Measurements from ENCODE around the gene PSMD14.

- TF ChIP-seq CTCF (IDR thresholded peaks at IDR 0.05 in 2 of 3, conservative IDR thresholded peaks at IDR 0.05 in 1 of 3; ENCODE audit: borderline replicate concordance in 1 of 3, insufficient read depth in 1 of 3, low read depth in 2 of 3, low read length in 2 of 3) = no peak
- no peak for TF ChIP-seq FOSL1 (IDR thresholded peaks at IDR 0.05; ENCODE audit: low read depth)
- TF ChIP-seq POLR2A (IDR thresholded peaks at IDR 0.05; ENCODE audit: borderline replicate concordance, extremely low read depth, insufficient read depth, insufficient read length) = no peak
- TF ChIP-seq EZH2phosphoT487 (IDR thresholded peaks at IDR 0.05; ENCODE audit: borderline replicate concordance) = no peak
- no peak for TF ChIP-seq JUND (IDR thresholded peaks at IDR 0.05)
- TF ChIP-seq POLR2AphosphoS5 (IDR thresholded peaks at IDR 0.05; ENCODE audit: low read depth, low read length) = no peak
- no peak for TF ChIP-seq ZNF274 (IDR thresholded peaks at IDR 0.05; ENCODE audit: low read depth, low read length)
- TF ChIP-seq REST (IDR thresholded peaks at IDR 0.05; ENCODE audit: low read depth) = no peak
- no peak for TF ChIP-seq EZH2 (IDR thresholded peaks at IDR 0.05)
- no peak for TF ChIP-seq TCF7L2 (IDR thresholded peaks at IDR 0.05; ENCODE audit: borderline replicate concordance, extremely low read depth, insufficient read depth, insufficient read length)
- TF ChIP-seq ZBTB33 (IDR thresholded peaks at IDR 0.05; ENCODE audit: extremely low read depth, insufficient replicate concordance, low read length) = no peak
These were observed 45.9 kb downstream of the PSMD14 start for GRCh38 chr2:161354106-161354505.

Data from HCT116 (cell line).